ENCODE measurements around the gene SLF1. TPM values are rescaled to one million over a fixed set of nuclear protein-coding genes. Genes with fewer than 3 reads are reported as not detected.

The SLF1 gene
- total RNA-seq, 1 donor from 2014 or later, result 2.7 TPM

DNA sequence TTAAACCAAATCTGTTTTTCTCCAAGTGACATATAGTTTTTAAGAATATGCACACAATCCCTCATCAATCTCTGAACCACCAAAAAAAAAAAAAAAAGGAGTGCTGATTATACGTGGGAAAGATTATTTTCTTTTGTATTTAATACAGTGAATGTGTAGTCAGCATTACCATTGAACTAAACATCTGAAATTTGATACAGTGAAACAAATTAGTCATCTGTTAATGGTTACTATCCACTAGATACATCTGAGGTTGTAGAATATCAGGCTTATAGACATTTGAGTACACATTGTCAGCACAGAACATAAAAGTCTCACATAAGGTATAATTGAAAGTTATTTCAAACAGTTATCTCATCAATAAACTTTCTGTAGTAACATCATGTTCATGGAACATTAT, 87.0 kb downstream of the SLF1 start:
- no peaks in the 10 kb centered on the region for H3K36me3 ChIP-seq (ENCODE audit: control insufficient read depth, insufficient read depth, low read length)
- no peak for TF ChIP-seq CTCF (IDR thresholded peaks at IDR 0.05; ENCODE audit: insufficient read depth, low read length, poor library complexity, severe bottlenecking)
- H3K27me3 ChIP-seq (ENCODE audit: control insufficient read depth, insufficient read depth, low read length), result no peaks in the 10 kb centered on the region
- no peak overlapping the region for H3K4me3 ChIP-seq (ENCODE audit: low read depth, low read length)
- DNase-seq (ENCODE audit: low read depth), result no peak

GRCh38 chr5:94707359-94707758, 88.9 kb downstream of the SLF1 start:
- H3K27me3 ChIP-seq (ENCODE audit: control insufficient read depth, insufficient read depth, low read length), result no peaks in the 10 kb centered on the region
- peak; percentile 38 for DNase-seq (ENCODE audit: low read depth)
- TF ChIP-seq CTCF (IDR thresholded peaks at IDR 0.05; ENCODE audit: insufficient read depth, low read length, poor library complexity, severe bottlenecking), result no peak
- no peak overlapping the region for H3K4me3 ChIP-seq (ENCODE audit: low read depth, low read length)
- no peaks in the 10 kb centered on the region for H3K36me3 ChIP-seq (ENCODE audit: control insufficient read depth, insufficient read depth, low read length)

- H3K4me3 ChIP-seq (ENCODE audit: low read depth, low read length), result no peak overlapping the region
- H3K27me3 ChIP-seq (ENCODE audit: control insufficient read depth, insufficient read depth, low read length), result no peaks in the 10 kb centered on the region
- DNase-seq (ENCODE audit: low read depth), result no peak
- TF ChIP-seq CTCF (IDR thresholded peaks at IDR 0.05; ENCODE audit: insufficient read depth, low read length, poor library complexity, severe bottlenecking), result no peak
- H3K36me3 ChIP-seq (ENCODE audit: control insufficient read depth, insufficient read depth, low read length), result no peaks in the 10 kb centered on the region
These were observed 90.8 kb downstream of the SLF1 start for GRCh38 chr5:94709277-94709676.

DNA sequence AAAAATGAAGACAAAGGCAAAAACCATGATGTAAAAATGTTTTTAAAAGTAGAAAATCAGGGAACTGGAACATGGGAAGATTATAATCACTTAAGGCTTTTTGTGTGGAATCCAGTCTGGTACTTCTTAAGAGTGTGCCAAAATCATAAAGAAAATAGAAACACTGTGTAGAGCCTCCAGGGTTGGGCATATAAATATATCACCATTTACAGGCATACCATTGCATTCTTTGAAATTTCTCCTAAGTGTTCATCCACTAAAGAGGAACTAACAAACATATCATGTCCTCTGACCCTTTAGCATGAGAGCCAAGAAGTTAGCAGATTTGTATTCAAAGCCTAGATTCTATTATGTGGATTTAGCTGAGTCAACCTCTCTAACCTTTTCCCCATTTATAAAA, 93.3 kb downstream of the SLF1 start:
- TF ChIP-seq CTCF (IDR thresholded peaks at IDR 0.05; ENCODE audit: insufficient read depth, low read length, poor library complexity, severe bottlenecking), result no peak
- DNase-seq (ENCODE audit: low read depth), result no peak
- H3K4me3 ChIP-seq (ENCODE audit: low read depth, low read length), result no peak overlapping the region
- H3K27me3 ChIP-seq (ENCODE audit: control insufficient read depth, insufficient read depth, low read length), result no peaks in the 10 kb centered on the region
- no peaks in the 10 kb centered on the region for H3K36me3 ChIP-seq (ENCODE audit: control insufficient read depth, insufficient read depth, low read length)

GRCh38 chr5:94715768-94716167, 97.3 kb downstream of the SLF1 start:
- Histone ChIP-seq H3K36me3 (ENCODE audit: control insufficient read depth, insufficient read depth, low read length) (no peaks in the 10 kb centered on the region), H3K27me3 (ENCODE audit: control insufficient read depth, insufficient read depth, low read length) (no peaks in the 10 kb centered on the region), H3K4me3 (ENCODE audit: low read depth, low read length) (no peak overlapping the region)
- no peak for TF ChIP-seq CTCF (IDR thresholded peaks at IDR 0.05; ENCODE audit: insufficient read depth, low read length, poor library complexity, severe bottlenecking)
- no peak for DNase-seq (ENCODE audit: low read depth)

GRCh38 chr5:94725142-94725541, 106.7 kb downstream of the SLF1 start:
- Histone ChIP-seq H3K27me3 (ENCODE audit: control insufficient read depth, insufficient read depth, low read length) (no peaks in the 10 kb centered on the region), H3K36me3 (ENCODE audit: control insufficient read depth, insufficient read depth, low read length) (no peaks in the 10 kb centered on the region), H3K4me3 (ENCODE audit: low read depth, low read length) (no peak overlapping the region)
- no peak for DNase-seq (ENCODE audit: low read depth)
- no peak for TF ChIP-seq CTCF (IDR thresholded peaks at IDR 0.05; ENCODE audit: insufficient read depth, low read length, poor library complexity, severe bottlenecking)

All from kidney epithelial cell (primary cell).